Measurements from ENCODE around the gene MUSTN1.

Gene MUSTN1

GRCh38 chr3:52834871-52835501, at the start of gene MUSTN1:
TSS of gene MUSTN1 (minus strand) at chr3:52835019. CDS start at chr3:52834948, 71 bp downstream.
- no peak for DNase-seq

- no peak for DNase-seq
Observed at GRCh38 chr3:52882377-52882776, 47.6 kb upstream of the MUSTN1 start.

- DNase-seq = no peak
Observed at GRCh38 chr3:52881871-52882270, 47.1 kb upstream of the MUSTN1 start.

- DNase-seq = no peak
Observed at GRCh38 chr3:52880474-52880873, 45.7 kb upstream of the MUSTN1 start.

GRCh38 chr3:52880047-52880446, 45.2 kb upstream of the MUSTN1 start:
- DNase-seq = no peak

GRCh38 chr3:52879581-52879980, 44.8 kb upstream of the MUSTN1 start:
- no peak for DNase-seq

- no peak for DNase-seq
Observed at GRCh38 chr3:52879090-52879489, 44.3 kb upstream of the MUSTN1 start.

GRCh38 chr3:52877085-52877484, 42.3 kb upstream of the MUSTN1 start:
- DNase-seq = no peak

GRCh38 chr3:52874864-52875587, 40.2 kb upstream of the MUSTN1 start:
- DNase-seq = no peak

- no peak for DNase-seq
Observed at GRCh38 chr3:52874160-52874701, 39.4 kb upstream of the MUSTN1 start.

- peak; percentile 59 for DNase-seq
Observed at GRCh38 chr3:52873433-52874159, 38.8 kb upstream of the MUSTN1 start.

GRCh38 chr3:52872245-52872644, 37.4 kb upstream of the MUSTN1 start:
- no peak for DNase-seq

- DNase-seq = no peak
Observed at GRCh38 chr3:52871761-52872160, 36.9 kb upstream of the MUSTN1 start.

GRCh38 chr3:52870471-52870870, 35.7 kb upstream of the MUSTN1 start:
- DNase-seq = no peak

- no peak for DNase-seq
Observed at GRCh38 chr3:52866427-52866826, 31.6 kb upstream of the MUSTN1 start.

GRCh38 chr3:52865994-52866393, 31.2 kb upstream of the MUSTN1 start:
- DNase-seq = no peak

GRCh38 chr3:52860424-52860768, 25.6 kb upstream of the MUSTN1 start:
- DNase-seq = no peak

GRCh38 chr3:52859686-52860423, 25.0 kb upstream of the MUSTN1 start:
- no peak for DNase-seq

GRCh38 chr3:52857864-52858263, 23.0 kb upstream of the MUSTN1 start:
- DNase-seq = no peak

- DNase-seq = no peak
Observed at GRCh38 chr3:52857133-52857532, 22.3 kb upstream of the MUSTN1 start.

GRCh38 chr3:52856666-52857065, 21.8 kb upstream of the MUSTN1 start:
- no peak for DNase-seq

- DNase-seq = no peak
Observed at GRCh38 chr3:52854013-52854412, 19.2 kb upstream of the MUSTN1 start.

GRCh38 chr3:52852419-52852818, 17.6 kb upstream of the MUSTN1 start:
- no peak for DNase-seq
